ENCODE measurements around the gene TUBGCP2.
"Not testable (repeated sequence)": the region's sequence is repeated elsewhere in the genome, so short reads cannot be mapped to it uniquely, and the experiment has no call there.

The TUBGCP2 gene

GRCh38 chr10:133265052-133265451 lies 43.6 kb downstream of the TUBGCP2 start:
- not testable (repeated sequence) for DNase-seq (ENCODE audit: low read depth in 2 of 2)

DNA sequence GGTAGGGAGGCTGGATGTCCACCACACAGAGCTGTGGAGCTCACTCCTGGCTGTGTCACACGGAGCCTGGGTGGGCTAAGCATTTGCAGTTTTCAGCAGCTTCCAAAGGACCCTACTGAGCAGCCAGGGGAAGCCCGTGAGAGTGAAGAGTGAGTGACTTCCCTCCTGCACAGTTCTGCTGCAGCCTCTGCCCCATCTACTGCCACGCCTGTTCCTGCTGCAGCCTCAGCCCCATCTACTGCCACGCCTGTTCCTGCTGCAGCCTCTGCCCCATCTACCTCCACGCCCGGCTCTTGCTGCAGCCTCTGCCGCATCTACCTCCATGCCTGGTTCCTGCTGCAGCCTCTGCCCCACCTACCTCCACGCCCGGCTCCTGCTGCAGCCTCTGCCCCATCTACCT lies 44.2 kb downstream of the TUBGCP2 start:
- DNase-seq (ENCODE audit: low read depth in 2 of 2) = no peak

- no peak for DNase-seq (ENCODE audit: low read depth in 2 of 2)
These were observed 45.0 kb downstream of the TUBGCP2 start for GRCh38 chr10:133263674-133264073.

DNA sequence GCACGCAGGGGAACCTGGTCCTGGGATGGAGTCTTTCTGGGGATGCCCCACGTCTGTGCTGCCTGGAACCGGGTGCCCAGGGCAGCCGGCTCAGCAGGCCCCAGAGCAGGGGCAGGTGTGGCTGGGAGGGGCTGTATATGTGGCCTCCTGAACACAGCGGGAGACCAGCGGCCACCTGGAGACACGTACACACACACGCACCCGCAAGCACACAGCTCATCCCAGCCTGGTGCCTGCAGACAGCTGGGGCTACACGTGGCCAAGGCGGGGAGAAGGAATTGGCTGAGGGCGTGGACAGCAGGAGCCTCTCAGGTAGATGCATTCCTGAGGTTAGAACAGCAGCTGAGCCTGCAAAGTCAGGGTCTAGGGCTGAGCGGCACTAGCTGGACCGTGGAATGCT lies 46.0 kb downstream of the TUBGCP2 start:
- no peak for DNase-seq (ENCODE audit: low read depth in 2 of 2)

GRCh38 chr10:133261726-133262325 lies 46.8 kb downstream of the TUBGCP2 start:
- DNase-seq (ENCODE audit: low read depth in 2 of 2) = peak; percentile 65

DNA sequence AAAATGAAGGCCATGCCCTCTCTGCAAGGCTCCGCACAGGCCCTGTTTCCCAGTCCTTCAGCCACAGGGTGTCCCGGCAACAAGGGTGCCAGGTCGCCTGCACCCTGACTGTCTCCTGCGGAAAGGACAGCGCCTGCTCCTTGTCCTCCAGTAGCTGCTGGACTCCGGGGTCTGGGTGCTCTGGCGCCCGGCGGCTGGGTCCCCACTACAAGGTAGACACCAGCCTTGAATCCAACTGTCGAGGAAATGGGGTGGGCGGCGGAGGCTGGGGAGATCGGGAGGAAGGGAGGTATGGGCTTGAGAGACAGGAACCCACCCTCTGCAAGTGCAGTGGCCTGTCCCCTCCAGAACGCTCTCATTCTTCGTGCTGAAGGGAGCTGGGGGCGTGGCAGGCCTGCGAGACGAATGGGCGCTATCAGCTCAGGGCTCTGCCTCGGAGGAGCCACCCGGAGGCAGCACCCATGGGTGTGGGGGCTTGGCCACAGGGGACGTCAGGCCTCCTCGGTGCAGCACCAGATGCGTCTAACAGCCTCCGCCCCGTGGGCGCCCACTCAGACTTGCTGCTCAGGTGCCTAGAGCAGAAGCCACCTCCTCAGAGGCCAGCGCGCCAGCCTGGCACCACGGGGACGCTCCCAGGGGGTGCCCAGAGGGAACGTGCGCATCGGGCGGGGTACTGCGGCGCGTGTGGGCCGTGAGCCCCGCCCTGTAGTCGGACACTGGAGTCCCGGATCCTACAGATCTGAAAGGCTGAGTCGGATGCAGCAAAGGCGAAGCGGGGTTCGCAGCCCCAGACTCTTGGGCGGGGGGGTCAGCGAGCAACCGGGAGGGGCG lies 47.6 kb downstream of the TUBGCP2 start:
- peak; percentile 40 to 48 for DNase-seq (ENCODE audit: low read depth in 2 of 2)

DNA sequence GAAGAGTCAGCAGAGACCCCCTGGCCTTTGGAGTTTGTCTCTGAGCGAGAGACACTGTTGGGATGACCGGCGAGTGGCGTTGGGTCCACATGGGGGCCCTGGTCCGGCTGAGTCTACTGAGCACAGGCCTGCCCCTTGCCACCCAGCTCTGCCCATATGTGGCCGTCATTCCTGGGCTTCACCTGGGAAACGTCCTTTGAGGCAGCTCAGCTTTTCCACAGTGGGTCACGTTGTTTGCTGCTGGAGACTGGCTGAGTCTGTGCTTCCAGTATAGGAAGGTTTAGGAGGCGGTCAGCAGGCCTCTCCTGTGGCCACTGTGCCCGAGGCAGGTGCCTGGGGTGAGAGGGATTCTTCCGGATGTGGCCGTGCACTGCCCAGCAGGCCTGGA lies 49.1 kb downstream of the TUBGCP2 start:
- DNase-seq (ENCODE audit: low read depth in 2 of 2) = no peak

DNA sequence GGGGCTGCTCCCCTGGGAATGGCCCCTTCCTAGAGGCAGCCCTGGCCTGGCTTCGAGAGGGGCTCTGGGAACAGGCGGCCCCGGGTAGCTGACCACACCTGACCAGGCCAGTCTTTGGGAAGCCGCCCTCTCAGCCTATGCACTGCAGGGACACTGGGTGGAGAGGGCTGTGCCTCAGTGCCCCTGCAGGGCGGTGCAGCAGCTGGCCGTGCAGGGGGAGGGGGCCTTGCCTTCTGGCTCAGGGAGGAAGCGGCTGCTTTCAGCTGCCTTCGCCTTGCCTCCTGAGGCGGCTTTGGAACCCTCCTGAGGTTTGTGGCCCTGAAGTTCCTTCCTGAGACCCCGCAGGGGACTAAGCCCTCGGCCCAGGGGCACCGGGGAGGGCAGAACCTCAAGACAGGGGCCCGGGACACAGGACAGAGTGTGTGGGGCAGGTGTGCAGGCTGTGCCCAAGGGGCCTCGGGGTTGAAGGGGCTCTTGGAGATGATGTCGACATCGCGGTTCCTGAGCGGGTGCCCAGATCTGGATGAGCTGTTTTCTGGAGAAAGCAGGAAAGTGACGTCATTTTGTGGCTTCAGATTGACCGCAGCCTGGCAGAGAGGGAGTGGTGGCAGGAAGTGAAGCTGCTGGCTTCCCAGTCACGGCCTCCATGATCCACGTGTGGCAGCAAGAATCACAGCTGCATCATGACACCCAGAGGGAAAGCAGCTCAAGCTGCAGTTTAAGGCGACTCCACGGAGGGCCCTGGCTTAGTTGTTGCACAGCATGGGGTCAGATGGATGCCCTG lies 49.7 kb downstream of the TUBGCP2 start:
- DNase-seq (ENCODE audit: low read depth in 2 of 2) = peak; percentile 63 to 85

GRCh38 chr10:133258066-133258817 lies 50.4 kb downstream of the TUBGCP2 start:
- DNase-seq (ENCODE audit: low read depth in 2 of 2) = no peak

- DNase-seq (ENCODE audit: low read depth in 2 of 2) = no peak
These were observed 51.1 kb downstream of the TUBGCP2 start for GRCh38 chr10:133257489-133258065.

- no peak for DNase-seq (ENCODE audit: low read depth in 2 of 2)
These were observed 53.3 kb downstream of the TUBGCP2 start for GRCh38 chr10:133255323-133255722.

DNA sequence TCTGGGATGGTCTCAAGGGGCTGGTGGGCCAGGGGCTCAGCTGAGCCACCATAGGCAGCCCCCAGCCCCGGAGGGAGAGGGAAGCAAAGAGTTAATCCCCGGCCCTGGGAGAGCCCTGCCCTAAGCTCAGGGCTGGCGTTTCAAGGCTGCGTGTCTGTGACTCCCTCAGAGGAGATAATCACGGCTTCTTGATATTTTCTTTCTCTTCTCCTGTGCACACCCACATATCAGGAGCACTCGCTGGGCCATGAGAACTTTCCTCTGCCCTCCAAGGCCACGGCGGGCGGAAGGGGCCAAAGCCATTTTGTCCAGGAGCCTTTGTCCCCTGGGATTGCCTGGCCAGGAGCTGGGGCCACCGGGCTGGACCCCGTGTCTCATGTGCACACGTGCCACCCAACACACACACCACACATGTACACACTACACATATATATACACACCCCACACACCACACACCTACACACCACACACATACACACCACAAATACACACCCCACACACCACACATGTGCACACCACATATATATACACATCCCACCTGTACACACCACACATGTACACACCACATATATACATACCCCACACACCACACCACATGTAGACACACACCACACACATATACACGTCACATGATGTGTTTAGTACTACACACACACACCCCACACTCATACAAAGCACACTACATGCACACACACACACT lies 54.1 kb downstream of the TUBGCP2 start:
- no peak for DNase-seq (ENCODE audit: low read depth in 2 of 2)

DNA sequence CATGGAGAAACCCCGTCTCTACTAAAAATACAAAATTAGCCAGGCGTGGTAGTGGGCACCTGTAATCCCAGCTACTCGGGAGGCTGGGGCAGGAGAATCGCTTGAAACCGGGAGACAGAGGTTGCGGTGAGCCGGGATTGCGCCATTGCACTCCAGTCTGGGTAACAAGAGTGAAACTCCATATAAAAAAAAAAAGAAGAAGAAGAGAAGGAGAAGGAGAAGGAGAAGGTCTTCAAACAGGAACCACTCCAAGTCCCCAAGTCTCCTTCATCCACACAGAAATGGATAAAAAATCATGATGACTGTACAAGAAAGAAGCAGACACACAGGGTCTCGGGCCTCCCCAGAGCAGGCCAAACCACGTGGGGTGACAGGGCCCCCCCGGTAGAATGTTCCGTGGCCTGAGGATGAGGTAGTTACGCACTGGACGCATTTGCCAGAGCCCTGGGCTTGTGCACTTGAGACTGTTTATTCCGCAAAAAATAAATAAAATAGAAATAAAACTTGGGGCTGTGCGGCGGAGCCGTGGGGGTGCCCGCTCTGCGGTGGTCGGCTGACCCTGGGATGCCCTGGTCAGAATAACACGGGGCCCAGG lies 55.2 kb downstream of the TUBGCP2 start:
- no peak for DNase-seq (ENCODE audit: low read depth in 2 of 2)

DNA sequence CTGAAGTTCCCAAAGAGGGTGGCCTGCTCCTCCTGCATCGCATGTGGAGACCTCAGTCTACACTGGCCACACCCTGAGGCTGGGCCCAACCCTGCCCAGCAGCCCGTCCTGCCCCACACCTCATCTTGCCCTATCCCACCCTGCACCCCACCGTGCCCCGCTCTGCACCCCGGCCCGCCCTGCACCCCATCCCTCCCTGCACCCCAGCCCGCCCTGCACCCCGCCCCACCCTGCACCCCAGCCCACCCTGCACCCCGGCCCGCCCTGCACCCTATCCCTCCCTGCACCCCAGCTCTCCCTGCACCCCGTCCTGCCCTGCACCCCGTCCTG lies 56.5 kb downstream of the TUBGCP2 start:
- DNase-seq (ENCODE audit: low read depth in 2 of 2) = no peak

- no peak for DNase-seq (ENCODE audit: low read depth in 2 of 2)
These were observed 57.1 kb downstream of the TUBGCP2 start for GRCh38 chr10:133251388-133252222.

GRCh38 chr10:133249975-133250754 lies 58.5 kb downstream of the TUBGCP2 start:
- DNase-seq (ENCODE audit: low read depth in 2 of 2) = no peak

DNA sequence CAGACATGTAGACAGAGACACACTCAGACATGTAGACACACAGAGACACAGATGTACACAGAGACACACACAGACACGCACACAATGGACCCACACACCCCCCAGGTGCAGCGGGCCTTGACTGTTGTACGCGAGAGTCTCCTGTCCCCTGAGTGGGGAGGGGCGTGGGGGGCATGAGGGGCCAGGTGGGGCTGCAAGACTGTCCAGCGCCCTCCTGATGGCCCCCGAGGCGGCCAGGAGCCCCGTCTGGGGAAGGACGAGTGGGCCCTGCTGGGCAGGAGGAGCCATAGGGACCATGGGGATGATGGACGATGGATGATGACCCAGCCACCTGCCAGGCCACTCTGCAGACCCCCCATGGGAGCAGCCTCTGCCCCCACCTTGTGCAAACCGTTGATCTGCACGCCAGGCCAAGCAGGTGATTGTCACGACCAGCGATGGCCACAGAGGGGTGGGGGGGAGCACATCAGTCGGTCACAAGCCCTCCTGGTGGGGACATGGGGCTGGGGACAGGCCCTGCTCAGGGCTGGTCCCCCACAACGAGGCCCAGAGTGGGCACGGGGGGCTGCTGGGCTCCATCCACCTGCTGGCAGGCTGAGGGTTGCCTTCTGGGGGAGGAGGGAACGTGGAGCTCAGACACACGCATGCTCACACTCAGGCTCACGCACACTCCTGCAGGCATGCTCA lies 59.4 kb downstream of the TUBGCP2 start:
- DNase-seq (ENCODE audit: low read depth in 2 of 2) = no peak

DNA sequence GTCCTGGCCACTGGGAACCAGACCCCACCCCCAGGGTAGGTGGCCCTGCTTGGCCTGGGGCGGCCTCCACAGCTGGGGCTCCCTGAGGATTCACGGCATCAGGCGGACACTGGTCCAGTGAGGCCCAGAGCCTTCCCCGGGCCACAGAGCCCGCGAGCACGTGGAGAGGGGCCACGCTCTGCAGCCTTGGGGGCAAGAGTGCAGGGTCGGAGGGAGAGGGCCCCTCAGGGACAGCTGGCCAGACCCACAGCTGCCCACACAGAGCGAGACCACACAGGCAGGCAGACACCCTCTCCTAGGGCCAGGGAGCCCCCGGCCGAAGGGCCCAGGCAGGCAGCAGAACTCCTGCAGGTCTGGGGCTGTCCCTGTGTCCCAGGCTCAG lies 60.3 kb downstream of the TUBGCP2 start:
- no peak for DNase-seq (ENCODE audit: low read depth in 2 of 2)

All from stimulated activated CD8-positive, alpha-beta memory T cell treated with anti-CD3 and anti-CD28 coated beads, Interleukin-15, amount 100 ng/mL, for 4 hours (primary cell).